Measurements from ENCODE around the gene VEGFC. TPM values are rescaled to one million over a fixed set of nuclear protein-coding genes. Genes with fewer than 3 reads are reported as not detected.
A peak's percentile ranks its signal among the peaks of the same experiment; 100 is the strongest.

Gene VEGFC
- total and polyA plus RNA-seq, 9 donors = 3.2 to 19.5 (median 5.4) TPM

GRCh38 chr4:176708771-176709311 is 83.9 kb downstream of the VEGFC start:
- Histone ChIP-seq H3K4me1 (ENCODE audit: insufficient read depth) (no peaks in the 10 kb centered on the region), H3K27me3 (no peaks in the 10 kb centered on the region), H3K4me3 (no peak overlapping the region), H3K27ac (no peak overlapping the region), H3K36me3 (no peaks in the 10 kb centered on the region), H3K9me3 (no peaks in the 10 kb centered on the region)
- intact Hi-C loops (cut with DNase I) = no loop called here
- DNase-seq = no peak
- TF ChIP-seq, protein P1, sequence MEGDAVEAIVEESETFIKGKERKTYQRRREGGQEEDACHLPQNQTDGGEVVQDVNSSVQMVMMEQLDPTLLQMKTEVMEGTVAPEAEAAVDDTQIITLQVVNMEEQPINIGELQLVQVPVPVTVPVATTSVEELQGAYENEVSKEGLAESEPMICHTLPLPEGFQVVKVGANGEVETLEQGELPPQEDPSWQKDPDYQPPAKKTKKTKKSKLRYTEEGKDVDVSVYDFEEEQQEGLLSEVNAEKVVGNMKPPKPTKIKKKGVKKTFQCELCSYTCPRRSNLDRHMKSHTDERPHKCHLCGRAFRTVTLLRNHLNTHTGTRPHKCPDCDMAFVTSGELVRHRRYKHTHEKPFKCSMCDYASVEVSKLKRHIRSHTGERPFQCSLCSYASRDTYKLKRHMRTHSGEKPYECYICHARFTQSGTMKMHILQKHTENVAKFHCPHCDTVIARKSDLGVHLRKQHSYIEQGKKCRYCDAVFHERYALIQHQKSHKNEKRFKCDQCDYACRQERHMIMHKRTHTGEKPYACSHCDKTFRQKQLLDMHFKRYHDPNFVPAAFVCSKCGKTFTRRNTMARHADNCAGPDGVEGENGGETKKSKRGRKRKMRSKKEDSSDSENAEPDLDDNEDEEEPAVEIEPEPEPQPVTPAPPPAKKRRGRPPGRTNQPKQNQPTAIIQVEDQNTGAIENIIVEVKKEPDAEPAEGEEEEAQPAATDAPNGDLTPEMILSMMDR (IDR thresholded peaks at IDR 0.05) = no peak
- TF ChIP-seq EP300 (IDR thresholded peaks at IDR 0.05) (no peak), POLR2A (IDR thresholded peaks at IDR 0.05) (no peak)

GRCh38 chr4:176690716-176691115 is 102.0 kb downstream of the VEGFC start:
- Histone ChIP-seq H3K4me3 (no peak overlapping the region), H3K27ac (no peak overlapping the region), H3K9me3 (no peaks in the 10 kb centered on the region), H3K4me1 (ENCODE audit: insufficient read depth) (no peaks in the 10 kb centered on the region), H3K27me3 (no peaks in the 10 kb centered on the region), H3K36me3 (no peaks in the 10 kb centered on the region)
- DNase-seq = no peak
- 94 to 96% (median 96%) methylated on average over 5 of the region's 5 CpGs for WGBS, 3 donors
- intact Hi-C loops (cut with DNase I) = no loop called here
- TF ChIP-seq, protein P1 (IDR thresholded peaks at IDR 0.05) = no peak
- TF ChIP-seq POLR2A (IDR thresholded peaks at IDR 0.05) (no peak), EP300 (IDR thresholded peaks at IDR 0.05) (no peak)

DNA sequence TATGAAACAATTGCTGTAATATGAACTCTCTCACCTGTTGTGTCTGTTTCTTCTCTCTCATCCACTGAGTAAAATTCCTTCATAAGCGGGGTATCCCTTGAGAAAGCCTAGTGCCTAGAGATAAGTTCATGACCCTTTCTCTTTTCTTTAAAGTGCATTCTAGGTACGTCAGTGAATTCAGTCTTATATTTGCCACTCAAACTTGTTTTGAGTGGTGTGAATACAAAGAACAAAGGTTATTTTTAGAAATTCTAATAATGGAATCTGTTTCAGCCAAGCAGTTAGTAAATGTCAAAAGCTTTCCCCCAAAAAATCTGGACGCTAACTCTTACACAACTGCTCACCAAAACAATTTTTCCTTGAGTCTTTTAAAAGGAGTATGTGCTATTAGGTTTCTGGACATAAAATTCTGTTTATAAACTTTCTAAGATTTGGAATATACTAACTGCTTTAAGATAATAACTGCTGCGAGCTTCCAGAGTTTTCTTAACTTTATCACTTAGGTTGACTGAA is 112.0 kb downstream of the VEGFC start:
- Histone ChIP-seq H3K9me3 (no peaks in the 10 kb centered on the region), H3K4me3 (no peak overlapping the region), H3K36me3 (no peaks in the 10 kb centered on the region), H3K27me3 (peaks cover 2% of the 10 kb centered on the region), H3K27ac (no peak overlapping the region), H3K4me1 (ENCODE audit: insufficient read depth) (peaks cover 8% of the 10 kb centered on the region)
- whole genome bisulfite sequencing, 3 donors = 16 to 25% (median 19%) methylated on average over 4 of the region's 4 CpGs
- DNase-seq = no peak
- TF ChIP-seq POLR2A (IDR thresholded peaks at IDR 0.05) = no peak
- TF ChIP-seq, protein P1 (IDR thresholded peaks at IDR 0.05) = no peak
- TF ChIP-seq EP300 (IDR thresholded peaks at IDR 0.05) = no peak
- intact Hi-C loops (cut with DNase I) = no loop called here

DNA sequence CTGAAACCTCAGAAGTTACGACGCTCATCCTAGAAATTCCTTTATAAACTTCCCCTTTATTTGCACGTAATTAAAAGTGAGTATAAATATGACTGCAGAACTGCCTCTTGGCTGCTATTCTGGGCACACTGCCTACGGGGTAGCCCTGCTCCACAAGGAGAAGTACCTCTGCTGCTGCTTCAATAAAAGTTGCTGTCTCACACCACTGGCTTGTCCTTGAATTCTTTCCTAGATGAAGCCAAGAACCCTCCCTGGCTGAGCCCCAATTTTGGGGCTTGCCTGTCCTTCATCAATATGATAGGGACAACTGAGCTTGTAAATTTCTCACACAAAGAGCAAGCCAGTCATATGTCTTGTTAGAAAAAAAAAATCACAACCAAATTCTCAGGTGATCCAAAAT is 115.8 kb downstream of the VEGFC start:
- intact Hi-C loops (cut with DNase I) = no loop called here
- Histone ChIP-seq H3K36me3 (no peaks in the 10 kb centered on the region), H3K9me3 (no peaks in the 10 kb centered on the region), H3K4me3 (no peak overlapping the region), H3K4me1 (ENCODE audit: insufficient read depth) (peaks cover 8% of the 10 kb centered on the region), H3K27me3 (no peaks in the 10 kb centered on the region), H3K27ac (no peak overlapping the region)
- 22 to 38% (median 28%) methylated on average over 4 of the region's 4 CpGs for WGBS, 3 donors
- DNase-seq = peak in 3 of 5 donors; percentile 26 to 46 (median 42)
- TF ChIP-seq EP300 (IDR thresholded peaks at IDR 0.05) (no peak), POLR2A (IDR thresholded peaks at IDR 0.05) (no peak)
- TF ChIP-seq, protein P1 (IDR thresholded peaks at IDR 0.05) = no peak

Data from ovary (tissue), 9 donors.